Smooth muscle cell (in vitro differentiated cells): ENCODE results near the gene IRF9. TPM values are rescaled to one million over a fixed set of nuclear protein-coding genes. Genes with fewer than 3 reads are reported as not detected.

ENCODE experiments used
- DNase-seq: peaks from one replicate; lab custom pipeline; 2025; ENCODE audit not compliant: unreplicated experiment; lab: John Stamatoyannopoulos, UW
- H2AFZ ChIP-seq: fragments of 200-600 bp; sonication (generic); 2 replicates; pipeline ENCODE4 v1.6.0; 2016; ENCODE audit warnings: antibody characterized with exemption, low read depth, mild to moderate bottlenecking
- H3F3A ChIP-seq: fragments of 200-600 bp; sonication (generic); 2 replicates; pipeline ENCODE4 v1.6.0; 2017; ENCODE audit warnings: antibody characterized with exemption, low read depth
- H3K27ac ChIP-seq: fragments of 200-600 bp; sonication (generic); 2 replicates; pipeline ENCODE4 v1.5.1; 2016; ENCODE audit warnings: low read depth, mild to moderate bottlenecking
- H3K27me3 ChIP-seq: fragments of 200-600 bp; sonication (generic); 2 replicates; pipeline ENCODE4 v1.6.1; 2016; ENCODE audit warnings: low read depth, mild to moderate bottlenecking
- H3K36me3 ChIP-seq: fragments of 200-600 bp; sonication (generic); 2 replicates; pipeline ENCODE4 v1.5.1; 2016; ENCODE audit warnings: low read depth
- H3K4me1 ChIP-seq: fragments of 200-600 bp; sonication (generic); 2 replicates; pipeline ENCODE4 v1.5.1; 2016; ENCODE audit warnings: low read depth
- H3K4me2 ChIP-seq: fragments of 200-600 bp; sonication (generic); 2 replicates; pipeline ENCODE4 v1.6.0; 2016; ENCODE audit warnings: mild to moderate bottlenecking
- H3K4me3 ChIP-seq: fragments of 200-600 bp; sonication (generic); 2 replicates; pipeline ENCODE4 v1.5.1; 2016; ENCODE audit warnings: mild to moderate bottlenecking
- H3K79me2 ChIP-seq: fragments of 200-600 bp; sonication (generic); 2 replicates; pipeline ENCODE4 v1.6.0; 2016; ENCODE audit warnings: low read depth, mild to moderate bottlenecking
- H3K9ac ChIP-seq: fragments of 200-600 bp; sonication (generic); 2 replicates; pipeline ENCODE4 v1.6.0; 2016; ENCODE audit warnings: low read depth
- H3K9me3 ChIP-seq: fragments of 200-600 bp; sonication (generic); replicated peaks from 2 replicates; pipeline ENCODE4 v1.5.1; 2016; ENCODE audit warnings: low read depth
- H4K20me1 ChIP-seq: fragments of 200-600 bp; sonication (generic); 2 replicates; pipeline ENCODE4 v1.6.0; 2016; ENCODE audit warnings: low read depth
- CTCF ChIP-seq: fragments of 200-600 bp; sonication (generic); IDR thresholded peaks from 2 replicates; pipeline ENCODE4 v1.5.1; 2017; ENCODE audit warnings: borderline replicate concordance, mild to moderate bottlenecking, antibody characterized with exemption; ENCODE audit not compliant: insufficient read depth, poor library complexity, severe bottlenecking
- WGBS: methylation state at CpG from one replicate; pipeline ENCODE4 v1.1.7; 2016; ENCODE audit warnings: low lambda C conversion rate; 5-methylcytosine and 5-hydroxymethylcytosine counted together
- polyA plus RNA-seq: library from polyadenylated mRNA; unstranded; fragments of >200 nt; fragmentation: Nextera tagmentation; extraction: Ambion mirVana; gene quantifications from 2 replicates; pipeline ENCODE4 v1.2.1, GENCODE V29; 2016
- total RNA-seq: library from RNA; depleted of rRNA; stranded (reverse); fragments of >200 nt; gene quantifications from 2 replicates; pipeline ENCODE4 v1.2.3, GENCODE V29; 2014

Gene IRF9
- total and polyA plus RNA-seq, 2 experiments from 2014 or later, result 42.0 to 42.7 TPM

GRCh38 chr14:24150061-24150460 lies 11.0 kb upstream of the IRF9 start:
- H3K9me3 ChIP-seq, result no peaks in the 10 kb centered on the region
- DNase-seq, result no peak
- WGBS, result 99% methylated on average over 9 of the region's 9 CpGs
- H3K4me1 ChIP-seq, result peaks cover 15% of the 10 kb centered on the region
- no peaks in the 10 kb centered on the region for H3K27me3 ChIP-seq
- peaks cover 9% of the 10 kb centered on the region for H4K20me1 ChIP-seq
- no peak overlapping the region for H2AFZ ChIP-seq
- H3K79me2 ChIP-seq, result peaks cover 17% of the 10 kb centered on the region
- H3F3A ChIP-seq, result peaks cover 6% of the 10 kb centered on the region
- no peaks in the 10 kb centered on the region for H3K36me3 ChIP-seq
- H3K9ac ChIP-seq, result no peak overlapping the region
- no peak overlapping the region for H3K27ac ChIP-seq
- no peak overlapping the region for H3K4me3 ChIP-seq
- no peak for TF ChIP-seq CTCF
- no peak overlapping the region for H3K4me2 ChIP-seq

GRCh38 chr14:24150567-24150966 lies 10.5 kb upstream of the IRF9 start:
- H3K27ac ChIP-seq, result no peak overlapping the region
- H3K4me1 ChIP-seq, result peaks cover 13% of the 10 kb centered on the region
- H2AFZ ChIP-seq, result no peak overlapping the region
- H4K20me1 ChIP-seq, result peaks cover 9% of the 10 kb centered on the region
- 96% methylated on average over 9 of the region's 9 CpGs for WGBS
- no peak overlapping the region for H3K9ac ChIP-seq
- DNase-seq, result no peak
- no peaks in the 10 kb centered on the region for H3K27me3 ChIP-seq
- no peaks in the 10 kb centered on the region for H3K9me3 ChIP-seq
- TF ChIP-seq CTCF, result no peak
- no peaks in the 10 kb centered on the region for H3K36me3 ChIP-seq
- peaks cover 16% of the 10 kb centered on the region for H3K79me2 ChIP-seq
- no peak overlapping the region for H3K4me2 ChIP-seq
- no peak overlapping the region for H3K4me3 ChIP-seq
- peaks cover 3% of the 10 kb centered on the region for H3F3A ChIP-seq

GRCh38 chr14:24150993-24151392 lies 10.1 kb upstream of the IRF9 start:
- Histone ChIP-seq H3K79me2 (peaks cover 16% of the 10 kb centered on the region), H3K27me3 (no peaks in the 10 kb centered on the region), H3K9ac (no peak overlapping the region), H3K4me1 (peaks cover 9% of the 10 kb centered on the region), H3K4me3 (no peak overlapping the region), H3F3A (no peaks in the 10 kb centered on the region), H3K36me3 (no peaks in the 10 kb centered on the region), H3K27ac (no peak overlapping the region), H4K20me1 (peaks cover 9% of the 10 kb centered on the region), H3K9me3 (no peaks in the 10 kb centered on the region), H3K4me2 (no peak overlapping the region), H2AFZ (no peak overlapping the region)
- WGBS, result 98% methylated on average over 9 of the region's 9 CpGs
- TF ChIP-seq CTCF, result no peak
- no peak for DNase-seq

- Histone ChIP-seq H3K79me2 (peaks cover 16% of the 10 kb centered on the region), H3K4me1 (peaks cover 8% of the 10 kb centered on the region), H2AFZ (no peak overlapping the region), H3K9ac (no peak overlapping the region), H4K20me1 (peaks cover 9% of the 10 kb centered on the region), H3K27me3 (no peaks in the 10 kb centered on the region), H3K4me3 (no peak overlapping the region), H3K27ac (no peak overlapping the region), H3K36me3 (no peaks in the 10 kb centered on the region), H3K9me3 (no peaks in the 10 kb centered on the region), H3K4me2 (no peak overlapping the region), H3F3A (no peaks in the 10 kb centered on the region)
- no peak for TF ChIP-seq CTCF
- DNase-seq, result no peak
- 96% methylated on average over 16 of the region's 16 CpGs for WGBS
These were observed 9.5 kb upstream of the IRF9 start for GRCh38 chr14:24151404-24152080.
